Nephron (organoid): ENCODE results near the gene CCNO.

Experiments used
- H3K27ac Mint-ChIP-seq, 3 experiments: 2 replicates each; pipeline ENCODE4 v1.8.0; 2020; ENCODE audit warnings: mixed read lengths in 3 of 3, mild to moderate bottlenecking in 2 of 3, moderate library complexity in 1 of 3
- H3K27me3 Mint-ChIP-seq: 2 replicates; pipeline ENCODE4 v1.8.0; 2021; ENCODE audit warnings: low read depth, mild to moderate bottlenecking, moderate library complexity, mixed read lengths
- H3K36me3 Mint-ChIP-seq: 2 replicates; pipeline ENCODE4 v1.8.0; 2020; ENCODE audit warnings: low read depth, mixed read lengths
- H3K4me1 Mint-ChIP-seq: 2 replicates; pipeline ENCODE4 v1.8.0; 2020; ENCODE audit warnings: mixed read lengths
- H3K4me3 Mint-ChIP-seq, 3 experiments: 2 replicates each; pipeline ENCODE4 v1.8.0; 2020; ENCODE audit warnings: mild to moderate bottlenecking in 3 of 3, mixed read lengths in 3 of 3, moderate library complexity in 2 of 3
- H3K9me3 Mint-ChIP-seq: 2 replicates; pipeline ENCODE4 v1.8.0; 2020; ENCODE audit warnings: mixed read lengths
- TF ChIP-seq, protein P1 (sequence below), 3 experiments: fragments of 200-600 bp; sonication (generic); IDR thresholded peaks; one replicate each; pipeline ENCODE4 v1.5.0; 2021; ENCODE audit warnings: antibody characterized with exemption in 3 of 3; ENCODE audit not compliant: unreplicated experiment in 3 of 3

Gene CCNO

DNA sequence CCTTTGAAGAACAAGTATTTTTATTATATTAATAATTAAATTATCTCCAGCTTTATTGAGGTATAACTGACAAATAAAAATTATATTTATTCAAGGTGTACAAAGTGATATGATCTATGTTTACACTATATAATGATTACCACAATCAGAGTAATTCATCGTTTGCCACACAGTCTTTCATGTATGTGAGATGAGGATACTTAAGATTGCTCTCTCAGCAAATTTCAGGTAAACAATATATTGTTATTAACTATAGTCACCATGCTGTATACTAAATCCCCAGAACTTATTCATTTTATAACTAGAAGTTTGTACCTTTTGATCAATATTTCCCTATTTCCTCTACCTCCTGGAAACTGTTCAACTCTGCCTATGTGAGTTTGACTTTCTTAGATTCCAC lies 16.7 kb upstream of the CCNO start:
- TF ChIP-seq, protein P1, sequence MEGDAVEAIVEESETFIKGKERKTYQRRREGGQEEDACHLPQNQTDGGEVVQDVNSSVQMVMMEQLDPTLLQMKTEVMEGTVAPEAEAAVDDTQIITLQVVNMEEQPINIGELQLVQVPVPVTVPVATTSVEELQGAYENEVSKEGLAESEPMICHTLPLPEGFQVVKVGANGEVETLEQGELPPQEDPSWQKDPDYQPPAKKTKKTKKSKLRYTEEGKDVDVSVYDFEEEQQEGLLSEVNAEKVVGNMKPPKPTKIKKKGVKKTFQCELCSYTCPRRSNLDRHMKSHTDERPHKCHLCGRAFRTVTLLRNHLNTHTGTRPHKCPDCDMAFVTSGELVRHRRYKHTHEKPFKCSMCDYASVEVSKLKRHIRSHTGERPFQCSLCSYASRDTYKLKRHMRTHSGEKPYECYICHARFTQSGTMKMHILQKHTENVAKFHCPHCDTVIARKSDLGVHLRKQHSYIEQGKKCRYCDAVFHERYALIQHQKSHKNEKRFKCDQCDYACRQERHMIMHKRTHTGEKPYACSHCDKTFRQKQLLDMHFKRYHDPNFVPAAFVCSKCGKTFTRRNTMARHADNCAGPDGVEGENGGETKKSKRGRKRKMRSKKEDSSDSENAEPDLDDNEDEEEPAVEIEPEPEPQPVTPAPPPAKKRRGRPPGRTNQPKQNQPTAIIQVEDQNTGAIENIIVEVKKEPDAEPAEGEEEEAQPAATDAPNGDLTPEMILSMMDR (IDR thresholded peaks at IDR 0.05; ENCODE audit: unreplicated experiment in 3 of 3): no peak
- peaks cover 10% of the 10 kb centered on the region for H3K36me3 Mint-ChIP-seq
- peaks cover 8% of the 10 kb centered on the region for H3K27me3 Mint-ChIP-seq
- no peak overlapping the region for H3K27ac Mint-ChIP-seq
- H3K9me3 Mint-ChIP-seq: peaks cover 12% of the 10 kb centered on the region
- H3K4me3 Mint-ChIP-seq: no peak overlapping the region
- H3K4me1 Mint-ChIP-seq: no peaks in the 10 kb centered on the region

DNA sequence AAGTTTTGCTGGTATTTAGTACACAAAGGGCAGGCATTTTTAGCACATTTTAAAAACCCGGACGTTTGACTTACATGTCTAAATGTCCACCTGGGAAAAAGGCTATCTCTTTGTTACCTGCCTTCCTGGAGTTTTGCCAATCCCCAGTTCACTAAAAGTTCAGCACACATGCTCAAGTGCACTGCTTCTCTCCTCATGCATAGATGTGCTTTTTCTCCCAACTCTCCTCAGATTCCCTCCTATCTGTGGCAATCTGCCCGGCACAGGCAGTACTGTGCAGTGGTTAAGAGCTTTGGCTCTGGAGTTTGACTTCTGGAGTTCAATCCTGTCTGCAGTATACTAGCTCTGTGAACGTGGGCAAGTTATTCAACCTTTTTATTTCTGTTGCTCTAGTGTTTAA lies 8.3 kb upstream of the CCNO start:
- TF ChIP-seq, protein P1 (IDR thresholded peaks at IDR 0.05; ENCODE audit: unreplicated experiment in 3 of 3): no peak
- Mint-ChIP-seq H3K27ac (no peak overlapping the region), H3K27me3 (peaks cover 50% of the 10 kb centered on the region), H3K4me3 (no peak overlapping the region), H3K9me3 (no peaks in the 10 kb centered on the region), H3K36me3 (no peaks in the 10 kb centered on the region), H3K4me1 (peaks cover 4% of the 10 kb centered on the region)

DNA sequence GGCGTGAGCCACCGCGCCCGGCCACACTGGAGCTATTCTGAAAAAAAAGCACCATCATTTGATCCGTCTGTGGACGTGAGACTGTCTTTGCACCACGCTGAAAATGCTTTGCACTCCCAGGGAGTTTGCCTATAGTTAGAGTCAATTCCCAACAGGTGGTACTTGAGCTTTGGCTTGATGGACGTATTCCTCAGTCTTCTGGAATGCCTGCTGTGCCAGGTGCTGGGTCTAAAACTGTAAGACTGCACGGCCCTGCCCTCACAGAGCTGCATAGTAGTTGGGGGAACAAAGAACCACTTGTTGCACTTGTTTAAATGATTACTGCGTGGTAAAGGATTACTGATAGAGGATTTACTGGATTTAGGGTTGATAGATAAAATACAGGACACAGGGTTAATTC lies 3.4 kb upstream of the CCNO start:
- TF ChIP-seq, protein P1 (IDR thresholded peaks at IDR 0.05; ENCODE audit: unreplicated experiment in 3 of 3): no peak
- Mint-ChIP-seq H3K27me3 (peaks cover 77% of the 10 kb centered on the region), H3K4me3 (peak overlapping the region in 2 of 3 experiments; percentile 7 to 33), H3K9me3 (no peaks in the 10 kb centered on the region), H3K4me1 (peaks cover 26% of the 10 kb centered on the region), H3K36me3 (no peaks in the 10 kb centered on the region), H3K27ac (peak overlapping the region in 1 of 3 experiments; percentile 70)

DNA sequence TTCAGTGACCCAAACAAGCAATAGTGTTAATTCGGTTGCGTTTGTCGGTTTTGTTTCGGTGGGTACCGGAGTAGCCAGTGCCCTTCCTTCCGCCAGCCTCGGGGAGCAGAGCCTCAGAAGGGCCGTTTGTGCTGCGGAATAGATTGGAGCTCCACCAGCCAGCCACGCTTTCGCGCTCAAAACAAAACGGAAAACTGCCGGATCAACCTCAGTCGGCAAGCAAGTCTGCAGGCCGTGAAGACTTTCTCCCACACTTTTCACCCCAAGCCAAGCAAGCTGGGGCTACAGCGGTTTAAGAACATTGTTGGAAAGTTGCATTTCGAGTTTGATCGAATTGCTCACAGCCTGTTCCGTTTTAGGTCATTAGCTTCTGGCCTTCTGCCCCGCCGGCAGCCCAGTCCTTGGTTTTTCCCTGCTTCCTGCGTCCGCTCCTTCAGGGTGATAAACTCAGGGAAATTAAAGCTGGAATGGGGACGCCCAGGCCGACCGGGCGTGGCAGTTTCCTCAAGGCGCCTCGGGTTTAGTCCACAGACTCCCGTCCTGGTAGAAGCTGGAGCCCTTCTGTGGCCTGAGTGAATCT lies 803 bp upstream of the CCNO start:
- H3K27me3 Mint-ChIP-seq: peaks cover 87% of the 10 kb centered on the region
- peaks cover 33% of the 10 kb centered on the region for H3K4me1 Mint-ChIP-seq
- no peaks in the 10 kb centered on the region for H3K36me3 Mint-ChIP-seq
- H3K9me3 Mint-ChIP-seq: no peaks in the 10 kb centered on the region
- H3K4me3 Mint-ChIP-seq: peak overlapping the region; percentile 79 to 89 (median 86)
- TF ChIP-seq, protein P1 (IDR thresholded peaks at IDR 0.05; ENCODE audit: unreplicated experiment in 3 of 3): no peak
- no peak overlapping the region for H3K27ac Mint-ChIP-seq

DNA sequence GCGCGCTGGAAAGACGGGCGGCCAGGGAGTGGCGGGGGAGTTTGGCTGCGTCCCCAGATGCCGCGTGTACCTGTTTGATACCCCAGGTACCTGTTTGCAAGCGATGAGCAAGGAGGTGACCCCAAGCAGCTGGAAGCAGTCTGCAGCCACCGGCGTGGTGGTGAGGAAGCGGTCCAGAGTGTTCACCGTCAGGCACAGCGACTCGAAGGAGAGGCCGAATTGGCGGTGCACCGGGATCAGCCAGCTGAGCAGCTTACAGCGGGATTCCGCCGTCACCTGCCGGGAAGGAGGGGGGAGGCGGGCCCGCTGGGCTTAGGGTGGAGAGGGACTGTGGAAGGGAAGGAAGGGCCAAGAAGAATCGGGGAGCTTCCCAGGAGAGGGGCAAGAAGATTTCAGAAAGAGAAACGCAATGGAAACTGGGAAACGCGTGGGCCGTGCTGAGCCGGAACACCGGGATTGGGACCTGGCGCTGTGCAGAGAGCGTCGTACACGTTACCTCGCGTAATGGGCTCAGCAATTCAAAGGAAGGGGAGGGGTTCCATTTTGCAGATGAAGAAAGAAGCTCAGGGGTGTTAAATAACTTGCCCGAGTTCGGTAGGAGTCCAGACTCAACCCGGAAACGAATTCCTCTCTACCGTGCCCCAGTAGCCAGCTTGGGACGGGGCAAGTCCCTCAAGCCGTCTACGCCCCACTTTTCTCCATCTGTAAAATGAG lies 980 bp downstream of the CCNO start:
- TF ChIP-seq, protein P1 (IDR thresholded peaks at IDR 0.05; ENCODE audit: unreplicated experiment in 3 of 3): no peak
- no peaks in the 10 kb centered on the region for H3K9me3 Mint-ChIP-seq
- no peaks in the 10 kb centered on the region for H3K36me3 Mint-ChIP-seq
- peak overlapping the region; percentile 95 to 98 (median 96) for H3K4me3 Mint-ChIP-seq
- H3K27ac Mint-ChIP-seq: no peak overlapping the region
- H3K27me3 Mint-ChIP-seq: peaks cover 92% of the 10 kb centered on the region
- H3K4me1 Mint-ChIP-seq: peaks cover 40% of the 10 kb centered on the region

DNA sequence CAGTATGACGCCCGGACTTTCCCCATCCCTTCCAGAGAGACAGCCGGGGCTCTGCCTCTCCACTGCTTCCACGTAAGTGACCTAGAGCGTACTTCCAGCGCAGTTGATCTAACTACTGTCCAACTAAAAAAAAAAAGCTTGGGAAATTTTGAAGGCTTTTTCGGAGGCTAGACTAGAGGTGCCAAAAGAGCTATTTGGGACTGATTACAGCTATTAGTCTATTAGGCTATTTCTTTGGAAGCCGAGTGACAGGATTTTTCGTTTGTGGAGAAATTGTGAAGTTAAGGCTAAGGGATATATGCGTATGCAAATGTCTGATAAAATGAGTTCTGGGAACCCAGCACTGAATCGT lies 1.5 kb downstream of the CCNO start:
- Mint-ChIP-seq H3K36me3 (no peaks in the 10 kb centered on the region), H3K4me1 (peaks cover 38% of the 10 kb centered on the region), H3K27ac (no peak overlapping the region), H3K9me3 (no peaks in the 10 kb centered on the region), H3K4me3 (peak overlapping the region; percentile 95 to 98 (median 96)), H3K27me3 (peaks cover 93% of the 10 kb centered on the region)
- TF ChIP-seq, protein P1 (IDR thresholded peaks at IDR 0.05; ENCODE audit: unreplicated experiment in 3 of 3): no peak
